ENCODE measurements around the gene DNAH3.
"Not testable (repeated sequence)": the region's sequence is repeated elsewhere in the genome, so short reads cannot be mapped to it uniquely, and the experiment has no call there.

The DNAH3 gene

DNA sequence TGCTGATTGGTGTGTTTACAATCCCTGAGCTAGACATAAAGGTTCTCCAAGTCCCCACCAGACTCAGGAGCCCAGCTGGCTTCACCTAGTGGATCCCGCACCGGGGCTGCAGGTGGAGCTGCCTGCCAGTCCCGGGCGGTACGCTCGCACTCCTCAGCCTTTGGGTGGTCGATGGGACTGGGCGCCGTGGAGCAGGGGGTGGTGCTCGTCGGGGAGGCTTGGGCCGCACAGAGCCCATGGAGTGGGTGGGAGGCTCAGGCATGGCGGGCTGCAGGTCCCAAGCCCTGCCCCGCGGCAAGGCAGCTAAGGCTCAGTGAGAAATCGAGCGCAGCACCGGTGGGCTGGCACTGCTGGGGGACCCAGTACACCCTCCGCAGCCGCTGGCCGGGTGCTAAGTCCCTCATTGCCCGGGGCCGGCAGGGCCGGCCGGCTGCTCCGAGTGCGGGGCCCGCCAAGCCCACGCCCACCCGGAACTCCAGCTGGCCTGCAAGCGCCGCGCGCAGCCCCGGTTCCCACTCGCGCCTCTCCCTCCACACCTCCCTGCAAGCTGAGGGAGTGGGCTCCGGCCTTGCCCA is 161.1 kb downstream of the DNAH3 start:
- not testable (repeated sequence) for DNase-seq

DNA sequence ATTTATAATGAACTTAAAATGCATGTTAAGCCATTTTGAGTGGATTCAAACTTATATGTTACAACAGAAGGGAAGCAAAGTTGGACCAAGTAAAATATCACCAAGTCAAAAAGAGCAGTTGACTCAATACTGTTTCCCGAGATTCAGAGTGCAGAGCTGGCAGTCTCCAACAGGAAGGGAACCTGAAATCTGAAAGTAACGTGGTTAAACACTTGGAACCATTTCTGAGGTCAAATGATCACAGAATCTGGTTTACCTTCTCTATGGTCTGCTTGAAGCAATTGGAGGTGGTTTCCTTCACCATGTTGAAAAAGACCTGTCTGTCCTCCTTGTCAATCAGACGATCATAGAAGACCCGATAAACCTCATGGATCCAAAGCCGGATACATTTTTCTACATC is 163.6 kb downstream of the DNAH3 start:
- no peak for DNase-seq

DNA sequence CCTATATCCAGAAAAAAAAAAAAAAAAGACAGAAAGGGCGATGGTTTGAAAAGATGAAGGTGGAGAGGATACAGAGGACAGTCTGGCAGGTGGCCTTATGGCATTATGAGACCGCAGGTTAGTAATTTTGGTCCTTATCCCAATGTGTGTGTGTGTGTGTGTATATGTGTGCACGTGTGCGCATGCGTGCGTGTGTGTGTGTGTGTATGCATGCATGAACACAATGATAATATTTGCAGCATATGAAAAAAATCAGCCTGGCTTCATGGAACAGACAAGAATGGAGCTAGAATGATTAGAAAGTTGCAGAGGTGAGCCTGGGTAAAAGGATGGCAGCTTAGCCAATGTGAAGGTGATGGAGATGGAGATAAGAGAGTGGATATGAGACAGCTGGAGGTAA is 166.6 kb downstream of the DNAH3 start:
- no peak for DNase-seq

DNA sequence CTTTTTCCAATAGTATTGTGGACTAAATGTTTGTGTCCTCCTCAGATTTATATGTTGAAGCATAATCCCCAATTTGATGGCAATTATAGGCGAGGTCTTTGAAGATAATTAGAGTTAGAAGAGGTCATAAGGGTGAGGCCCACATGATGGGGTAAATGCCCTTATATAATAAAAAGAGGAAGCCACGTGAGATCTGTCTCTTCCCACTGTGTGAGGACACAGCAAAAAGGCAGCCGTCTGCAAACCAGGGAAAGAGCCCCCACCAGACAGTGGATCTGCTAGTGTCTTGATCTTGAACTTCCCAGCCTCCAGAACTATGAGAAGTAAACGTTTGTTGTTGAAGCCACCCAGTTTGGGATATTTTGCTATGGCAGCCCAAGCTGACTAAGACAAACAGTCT is 174.1 kb downstream of the DNAH3 start:
- DNase-seq: no peak

DNA sequence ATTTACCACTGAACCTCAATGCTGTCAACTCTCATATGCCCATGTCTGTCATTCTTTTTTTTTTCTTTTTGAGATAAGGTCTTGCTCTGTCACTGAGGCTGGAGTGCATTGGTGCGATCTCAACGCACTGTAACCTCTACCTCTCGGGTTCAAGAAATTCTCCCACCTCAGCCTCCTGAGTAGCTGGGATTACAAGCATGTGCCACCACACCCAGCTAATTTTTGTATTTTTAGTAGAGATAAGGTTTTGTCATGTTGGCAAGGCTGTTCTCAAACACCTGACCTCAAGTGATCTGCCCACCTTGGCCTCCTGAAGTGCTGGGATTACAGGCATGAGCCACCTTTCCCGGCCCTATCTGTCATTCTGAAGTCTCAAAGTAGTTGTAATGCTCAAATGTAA is 177.4 kb downstream of the DNAH3 start:
- DNase-seq: not testable (repeated sequence)

DNA sequence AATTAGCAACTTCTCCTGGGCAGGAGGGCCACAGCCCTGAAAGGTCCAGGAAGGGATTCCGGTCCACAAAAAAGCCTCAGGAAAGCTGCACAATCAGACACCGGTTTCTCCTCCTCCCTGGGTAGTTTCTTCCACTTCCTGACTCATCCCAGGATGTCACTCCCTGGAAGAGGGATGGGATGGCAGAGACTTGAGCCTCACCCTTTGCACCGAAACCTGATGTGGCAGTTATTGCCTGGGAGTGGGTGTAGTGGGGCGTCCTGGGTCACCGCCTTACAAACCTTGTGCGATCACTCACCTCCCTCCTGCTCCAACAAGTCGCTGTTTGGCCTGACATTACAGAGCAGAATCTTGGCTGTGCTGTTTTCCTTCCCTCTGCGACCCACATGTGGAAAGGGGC is 179.2 kb downstream of the DNAH3 start:
- no peak for DNase-seq

DNA sequence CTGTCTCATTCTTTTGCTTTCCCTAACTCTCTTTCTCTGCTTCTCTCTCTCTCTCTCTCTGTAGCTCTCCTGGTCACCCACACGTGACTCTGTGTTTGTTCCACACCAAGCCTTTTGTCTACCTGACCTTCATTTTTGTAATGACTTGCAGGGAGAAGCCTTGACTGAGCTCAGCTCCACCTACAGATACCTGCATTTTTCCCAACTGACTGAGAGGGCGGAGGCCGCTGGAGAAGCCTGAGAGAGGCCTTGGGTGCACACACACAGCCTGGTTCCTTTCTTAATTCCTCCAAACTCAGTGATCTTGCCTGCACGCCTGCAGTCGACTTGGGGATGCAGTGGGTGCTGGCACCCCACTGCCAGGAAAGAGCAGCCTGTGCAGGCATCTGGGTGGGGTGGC is 181.3 kb downstream of the DNAH3 start:
- no peak for DNase-seq

DNA sequence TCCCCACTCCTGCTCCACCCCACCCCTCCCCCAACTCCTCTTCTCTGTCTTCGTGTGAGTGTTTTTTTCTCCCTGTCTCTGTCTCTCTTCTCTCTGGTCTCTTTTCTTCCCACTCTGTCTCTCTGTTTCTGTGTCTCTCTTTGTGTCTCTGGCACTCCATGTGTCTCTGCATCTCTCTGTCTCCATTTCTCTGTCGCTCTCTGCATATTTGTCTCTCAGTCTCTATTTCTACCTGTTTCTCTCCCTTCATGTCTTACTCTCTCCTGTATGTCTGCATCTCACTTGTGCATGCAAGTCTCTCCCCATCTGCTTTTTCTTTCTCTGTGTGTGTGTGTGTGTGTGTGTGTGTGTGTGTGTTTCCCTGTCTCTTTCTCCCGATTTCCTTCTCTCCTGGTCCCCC is 181.9 kb downstream of the DNAH3 start:
- no peak for DNase-seq

DNA sequence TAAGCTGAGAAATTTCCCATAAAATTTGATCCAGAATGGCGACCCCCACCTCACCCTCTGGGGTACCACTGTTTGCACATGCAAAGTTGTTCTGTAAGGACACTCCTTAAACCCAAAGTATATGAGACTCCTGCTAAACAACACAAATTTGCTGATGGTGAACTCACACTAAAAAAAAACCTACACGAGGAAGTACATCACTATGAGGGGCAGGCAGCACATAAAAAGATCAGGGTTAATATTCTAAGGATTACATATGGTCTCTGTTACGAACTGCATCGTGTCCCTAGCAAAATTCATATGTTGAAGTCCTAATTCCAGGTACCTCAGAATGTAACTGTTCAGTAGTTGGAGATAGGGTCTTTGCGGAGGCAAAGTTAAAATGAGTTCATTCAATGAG is 189.7 kb downstream of the DNAH3 start:
- no peak for DNase-seq

DNA sequence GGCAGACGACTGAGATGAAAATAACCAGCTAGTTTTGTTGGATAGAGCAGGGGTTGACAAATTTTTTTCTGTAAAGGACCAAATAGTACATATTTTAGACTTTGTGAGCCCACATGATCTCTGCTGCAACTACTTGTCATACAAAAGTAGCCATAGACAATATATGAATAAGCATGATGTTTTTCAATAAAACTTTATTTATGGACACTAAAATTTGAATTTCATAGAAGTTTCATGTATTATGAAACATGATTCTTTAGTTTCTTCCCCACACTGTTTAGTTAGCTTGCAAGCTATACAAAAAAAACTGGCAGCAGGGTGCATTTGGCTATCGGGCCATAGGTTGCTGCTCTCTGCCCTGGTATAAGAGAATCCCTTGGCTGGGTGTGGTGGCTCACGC is 193.5 kb downstream of the DNAH3 start:
- DNase-seq: no peak

DNA sequence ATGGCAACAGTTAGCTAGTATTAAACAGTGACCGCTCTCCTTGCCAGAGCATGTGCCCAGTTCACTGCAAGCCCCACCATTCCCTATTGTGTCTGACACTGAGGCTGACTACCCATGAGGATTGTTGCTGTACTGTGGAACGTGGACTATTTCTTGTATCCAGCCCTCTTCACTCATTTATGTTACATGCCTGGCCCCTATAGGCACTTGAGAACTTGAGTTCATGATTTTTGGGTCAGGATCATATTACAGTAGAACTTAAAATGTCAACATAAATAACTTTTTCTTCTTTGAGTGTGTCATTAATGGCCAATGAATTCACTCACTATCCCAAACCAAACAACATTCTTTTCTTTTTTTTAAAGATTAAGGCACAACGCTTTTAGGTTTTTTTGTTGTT is 194.3 kb downstream of the DNAH3 start:
- no peak for DNase-seq

DNA sequence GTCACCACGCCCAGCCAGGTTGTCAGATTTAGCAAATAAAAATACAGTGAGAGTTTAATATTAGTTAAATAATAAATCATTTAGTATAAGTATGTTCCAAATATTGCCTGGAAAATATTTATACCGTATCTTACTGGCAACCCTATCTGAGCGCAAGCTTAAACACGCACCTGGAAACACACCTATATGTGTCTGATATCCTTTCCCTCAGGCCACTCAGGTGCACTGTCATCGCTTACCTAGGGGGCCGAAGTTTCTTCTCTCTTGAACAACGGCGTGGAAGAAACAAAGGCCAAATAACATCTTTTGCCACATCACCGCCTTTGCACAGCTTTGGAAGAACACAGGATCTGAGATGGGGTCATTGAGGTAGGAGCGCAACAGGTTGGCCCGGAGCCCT is 196.1 kb downstream of the DNAH3 start:
- no peak for DNase-seq

DNA sequence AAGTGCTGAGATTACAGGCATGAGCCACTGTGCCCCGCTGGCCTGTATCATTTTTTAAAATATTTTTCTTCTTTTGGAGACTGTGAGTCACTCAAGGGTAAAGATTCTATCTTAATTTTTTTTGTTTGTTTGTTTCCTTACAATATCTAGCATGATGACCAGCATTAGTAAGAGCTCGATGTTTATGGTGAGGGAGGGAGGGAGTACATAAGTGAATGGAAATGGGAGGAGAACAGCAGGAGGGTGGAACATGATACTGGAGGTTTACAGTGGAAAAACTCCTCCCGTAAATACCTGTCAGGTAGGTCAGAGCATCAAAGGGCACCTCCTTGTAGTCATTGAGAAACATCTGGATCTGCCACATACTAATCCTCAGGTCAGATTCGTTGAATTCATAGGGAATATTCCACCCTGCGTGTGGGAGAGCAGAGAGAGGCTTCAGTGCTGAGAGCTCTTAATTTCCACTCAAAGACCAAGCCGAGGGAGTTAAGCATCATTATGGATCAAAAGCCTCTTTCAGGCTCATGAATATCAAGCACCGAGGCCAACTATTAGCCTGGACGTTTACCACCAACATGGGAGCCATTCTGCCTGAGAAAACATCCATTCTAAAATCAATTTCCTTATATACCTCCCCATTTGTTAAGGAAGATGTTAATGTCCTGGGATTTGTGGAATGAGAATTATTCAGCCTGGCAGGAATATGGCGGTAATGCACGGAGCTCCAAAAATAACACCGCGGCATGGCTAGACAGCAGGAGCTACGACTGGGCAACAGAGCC is 198.3 kb downstream of the DNAH3 start:
- no peak for DNase-seq

DNA sequence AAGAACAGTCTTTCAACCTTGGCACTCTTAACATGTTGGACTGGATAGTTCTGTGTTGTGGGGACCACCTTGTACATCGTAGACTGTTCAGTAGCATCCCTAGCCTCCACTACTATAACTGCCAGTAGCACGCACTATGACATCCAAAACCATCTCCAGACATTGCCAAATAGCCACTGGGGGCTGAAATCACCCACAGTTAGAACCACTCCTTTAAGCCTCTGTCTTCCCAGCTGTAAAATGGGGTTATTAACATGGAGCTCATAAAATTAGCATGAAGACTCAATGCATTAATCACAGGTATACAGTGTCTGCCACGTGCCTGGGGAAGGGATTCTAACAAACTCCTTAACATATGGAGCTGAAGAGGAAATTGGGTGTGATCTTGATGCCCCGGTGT is 200.4 kb downstream of the DNAH3 start:
- DNase-seq: no peak

DNA sequence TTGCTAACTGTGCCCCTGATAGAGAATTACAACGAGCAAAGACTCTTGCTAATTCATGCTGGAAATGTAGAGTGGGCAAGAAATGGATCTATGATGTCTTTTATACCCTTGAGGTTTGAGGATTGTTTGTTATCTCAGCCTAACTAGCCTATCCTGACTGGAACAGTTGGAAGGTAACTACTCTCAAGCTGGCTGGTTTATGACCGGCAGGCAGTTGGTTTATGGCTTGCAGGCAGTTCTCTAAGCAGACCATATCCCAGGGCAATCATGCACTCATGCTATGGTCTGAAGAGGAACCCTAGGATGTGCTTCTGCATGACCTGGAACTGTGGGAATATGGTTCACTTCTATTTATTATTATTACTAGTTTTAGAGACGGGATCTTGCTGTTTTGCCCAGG is 201.0 kb downstream of the DNAH3 start:
- no peak for DNase-seq

DNA sequence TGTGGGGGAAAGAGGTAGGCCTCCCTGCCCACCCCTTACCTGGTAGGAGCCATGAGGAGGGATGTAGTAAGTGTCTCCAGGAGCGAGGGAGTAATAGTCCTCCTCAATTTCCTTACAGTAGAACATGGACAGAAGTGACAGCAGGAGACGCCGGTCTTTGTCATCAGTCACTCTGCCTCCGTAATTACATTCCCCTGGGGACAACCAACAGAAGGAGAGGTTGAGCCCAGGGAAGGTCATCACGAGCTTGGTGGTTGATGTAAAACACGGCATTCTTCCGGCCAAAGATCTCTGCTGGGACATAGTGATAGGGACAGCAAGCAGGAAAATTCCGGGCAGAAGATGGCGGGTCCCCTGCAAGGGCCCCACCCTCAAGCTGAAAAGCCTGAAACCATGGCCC is 202.2 kb downstream of the DNAH3 start:
- DNase-seq: no peak

DNA sequence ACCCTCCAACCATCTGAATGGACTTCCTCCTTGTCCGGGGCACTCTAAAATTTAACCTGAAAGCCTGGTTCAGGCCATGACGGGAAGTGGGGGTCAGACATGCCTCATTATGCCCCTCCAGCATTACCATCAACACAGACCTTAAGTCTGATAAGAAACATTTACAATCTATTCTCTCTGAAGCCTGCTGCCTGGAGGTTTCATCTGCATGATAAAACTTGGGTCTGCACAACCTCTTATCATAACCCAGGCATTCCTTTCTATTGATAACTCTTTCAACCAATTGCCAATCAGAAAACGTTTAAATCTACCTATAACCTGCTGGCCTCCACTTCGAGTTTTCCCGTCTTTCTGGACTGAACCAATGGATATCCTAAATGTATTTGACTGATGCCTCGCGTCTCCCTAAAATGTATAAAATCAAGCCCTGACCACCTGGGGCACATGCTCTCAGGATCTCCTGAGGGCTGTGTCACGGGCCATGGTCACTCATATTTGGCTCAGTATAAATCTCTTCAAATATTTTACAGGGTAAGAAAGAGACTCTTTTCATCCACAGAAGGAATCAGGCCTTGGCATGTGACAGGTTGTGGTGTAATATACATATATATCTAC is 204.5 kb downstream of the DNAH3 start:
- DNase-seq: no peak

DNA sequence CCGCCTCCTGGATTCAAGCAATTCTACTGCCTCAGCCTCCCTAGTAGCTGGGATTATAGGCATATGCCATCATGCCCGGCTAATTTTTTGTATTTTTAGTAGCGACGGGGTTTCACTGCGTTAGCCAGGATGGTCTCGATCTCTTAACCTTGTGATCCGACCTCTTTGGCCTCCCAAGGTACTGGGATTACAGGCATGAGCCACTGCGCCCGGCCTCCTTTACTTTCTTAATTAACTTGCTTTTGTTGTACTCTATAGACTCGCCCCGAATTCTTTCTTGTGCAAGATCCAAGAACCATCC is 205.1 kb downstream of the DNAH3 start:
- not testable (repeated sequence) for DNase-seq

DNA sequence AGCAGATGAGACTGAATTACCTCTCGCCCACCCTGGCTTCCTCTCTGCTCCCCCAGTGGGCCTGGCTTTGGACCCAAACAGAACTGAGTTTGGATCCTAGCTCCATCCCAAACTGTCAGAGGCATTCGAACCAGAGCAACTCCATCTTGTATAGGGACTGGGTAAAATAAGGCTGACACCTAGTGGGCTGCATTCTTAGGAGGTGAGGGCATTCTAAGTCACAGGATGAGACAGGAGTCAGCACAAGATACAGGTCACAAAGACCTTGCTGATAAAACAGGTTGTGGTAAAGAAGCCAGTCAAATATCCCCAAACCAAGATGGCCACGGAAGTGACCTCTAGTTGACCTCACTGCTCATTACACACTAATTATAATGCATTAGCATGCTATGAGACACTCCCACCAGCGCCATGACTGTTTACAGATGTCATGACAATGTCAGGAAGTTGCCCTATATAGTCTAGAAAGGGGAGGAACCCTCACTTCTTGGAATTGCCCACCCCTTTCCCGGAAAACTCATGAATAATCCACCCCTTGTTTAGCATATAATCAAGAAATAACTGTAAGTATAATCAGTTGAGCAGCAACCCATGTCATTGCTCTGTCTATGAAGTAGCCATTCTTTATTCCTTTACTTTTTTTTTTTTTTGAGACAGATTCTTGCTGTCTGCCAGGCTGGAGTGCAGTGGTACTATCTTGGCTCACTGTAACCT is 205.6 kb downstream of the DNAH3 start:
- no peak for DNase-seq

DNA sequence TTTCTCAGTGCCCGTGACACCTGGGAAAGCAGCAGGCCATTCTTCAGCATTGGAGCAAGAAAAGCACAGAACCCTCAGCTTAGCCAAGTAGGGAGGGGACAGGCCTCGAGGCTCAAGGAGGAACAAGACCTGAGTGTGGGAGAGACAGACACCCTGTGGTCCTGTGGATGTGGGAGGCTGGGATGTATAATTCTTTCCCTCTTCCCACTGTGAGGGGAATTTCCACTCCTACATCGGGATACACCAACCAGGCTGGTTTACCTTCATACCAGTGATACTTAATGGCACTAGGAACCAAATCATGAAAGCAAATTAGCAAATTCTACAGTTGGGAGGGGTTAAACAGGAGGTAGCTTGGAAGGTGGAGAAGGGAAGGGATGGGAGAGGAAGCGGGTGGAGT is 208.4 kb downstream of the DNAH3 start:
- DNase-seq: no peak

DNA sequence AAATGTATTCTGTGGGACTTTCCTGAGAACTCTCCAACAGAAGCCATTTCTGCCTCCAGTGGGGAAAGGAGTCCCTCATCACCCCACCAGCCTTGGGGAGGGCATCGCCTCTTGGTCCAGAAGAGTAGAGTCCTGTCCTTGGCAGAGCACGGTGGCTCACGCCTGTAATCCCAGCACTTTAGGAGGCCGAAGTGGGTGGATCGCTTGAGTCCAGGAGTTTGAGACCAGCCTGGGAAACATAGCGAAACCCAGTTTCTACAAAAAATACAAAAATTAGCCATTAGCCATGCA is 209.1 kb downstream of the DNAH3 start:
- no peak for DNase-seq

DNA sequence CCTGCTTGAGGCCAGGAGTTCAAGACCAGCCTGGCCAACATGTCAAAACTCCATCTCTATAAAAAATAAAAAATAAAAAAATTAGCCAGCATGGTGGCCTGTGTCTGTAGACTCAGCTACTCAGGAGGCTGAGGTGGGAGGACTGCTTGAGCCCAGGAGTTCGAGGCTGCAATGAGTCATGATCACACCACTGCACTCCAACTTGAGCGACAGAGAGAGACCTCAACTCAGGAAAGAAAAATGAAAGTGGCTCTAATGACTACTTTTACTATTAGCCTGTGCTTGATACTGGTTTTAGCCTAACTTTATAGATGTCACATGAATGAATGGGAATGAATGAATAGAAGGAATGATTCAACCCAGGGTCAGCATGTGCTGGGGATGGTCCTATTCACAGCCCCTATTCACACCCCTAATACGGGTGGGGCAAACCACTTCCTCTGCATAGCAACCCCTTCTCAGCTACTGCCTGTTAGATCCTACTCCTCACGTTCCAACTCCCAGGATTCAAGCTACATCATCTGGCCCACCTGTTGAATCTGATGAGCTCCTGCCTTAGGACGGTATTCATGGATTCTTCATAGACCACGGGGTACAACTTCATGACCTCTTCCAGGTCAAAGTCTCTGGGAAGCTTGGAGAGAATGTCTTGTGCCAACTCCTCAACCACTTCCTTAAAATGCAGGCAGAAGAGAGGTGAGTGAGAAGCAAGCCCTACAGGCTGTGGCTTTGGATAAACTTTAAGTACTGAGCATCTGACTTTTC is 209.6 kb downstream of the DNAH3 start:
- no peak for DNase-seq

DNA sequence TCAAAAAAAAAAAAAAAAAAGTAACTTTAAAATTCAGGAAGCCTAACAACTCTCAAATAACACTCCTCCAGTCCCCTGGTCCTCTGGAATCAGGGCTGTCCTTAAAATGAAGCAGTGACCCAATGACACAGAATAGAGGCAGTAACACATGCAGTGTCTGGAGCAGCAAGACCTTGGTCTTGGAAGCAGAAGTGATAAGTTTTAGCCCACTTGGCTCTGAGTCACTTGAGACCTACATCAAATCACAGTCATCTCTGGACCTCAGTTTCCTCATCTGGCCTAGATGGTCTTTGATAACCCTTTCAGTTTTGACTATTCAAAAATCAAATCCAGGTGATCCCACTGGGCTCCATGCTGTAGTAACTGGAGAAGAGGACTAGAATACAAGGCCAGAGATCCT is 211.0 kb downstream of the DNAH3 start:
- no peak for DNase-seq

DNA sequence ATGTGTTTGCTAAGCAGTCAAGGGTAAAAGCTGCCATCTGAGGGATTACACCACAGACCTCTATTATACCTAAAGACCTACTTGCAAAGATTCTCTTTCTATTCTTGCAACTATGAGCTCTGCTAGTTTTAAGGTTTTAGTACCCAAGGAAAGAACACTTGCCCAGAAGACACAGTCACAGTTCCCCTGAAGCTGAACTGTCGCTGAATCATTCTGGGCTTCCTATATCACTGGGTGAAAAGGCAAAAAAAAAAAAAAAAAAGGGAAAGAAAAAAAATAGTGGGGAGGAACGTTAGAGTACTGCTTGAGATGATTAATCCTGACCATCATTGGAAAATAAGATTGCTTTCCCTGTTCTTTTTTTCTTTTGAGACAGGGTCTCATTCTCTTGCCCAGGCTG is 212.2 kb downstream of the DNAH3 start:
- no peak for DNase-seq
